Keratinocyte (primary cell): ENCODE measurements around the gene ITGAX. TPM values are rescaled to one million over a fixed set of nuclear protein-coding genes. Genes with fewer than 3 reads are reported as not detected.

Source experiments
- DNase-seq: peaks from one replicate; pipeline ENCODE4 v3.0.0-alpha.2; 2011; ENCODE audit warnings: low read depth, missing footprints, low spot score
- FAIRE-seq: peaks from 2 replicates; lab custom pipeline; 2011; peaks lifted over from hg19 to GRCh38; lab: Jason Lieb, UNC
- H2AFZ ChIP-seq: 2 replicates; pipeline ENCODE4 v1.6.0; 2012; ENCODE audit warnings: low read length, control low read depth, inconsistent platforms; ENCODE audit not compliant: control insufficient read depth
- H3K27ac ChIP-seq: 2 replicates; pipeline ENCODE4 v1.5.1; 2011; ENCODE audit warnings: low read length; ENCODE audit not compliant: control insufficient read depth, insufficient read depth
- H3K27me3 ChIP-seq: 3 replicates; pipeline ENCODE4 v1.6.0; 2011; ENCODE audit warnings: low read length; ENCODE audit not compliant: control insufficient read depth, insufficient read depth; ENCODE audit errors: extremely low read depth
- H3K36me3 ChIP-seq, 2 experiments: 2 replicates in 1 of 2; 3 replicates in 1 of 2; pipeline ENCODE4 v1.5.1; 2011; ENCODE audit warnings: low read length in 2 of 2, mild to moderate bottlenecking in 1 of 2; ENCODE audit not compliant: control insufficient read depth in 2 of 2, insufficient read depth in 2 of 2; ENCODE audit errors: extremely low read depth in 1 of 2
- H3K4me1 ChIP-seq: 3 replicates; pipeline ENCODE4 v1.5.1; 2011; ENCODE audit warnings: low read length; ENCODE audit not compliant: control insufficient read depth, insufficient read depth; ENCODE audit errors: extremely low read depth
- H3K4me2 ChIP-seq: 3 replicates; pipeline ENCODE4 v1.6.0; 2011; ENCODE audit warnings: low read depth, low read length; ENCODE audit not compliant: control insufficient read depth, insufficient read depth; ENCODE audit errors: extremely low read depth
- H3K4me3 ChIP-seq, 3 experiments: fragments of 200-600 bp in 1 of 3; sonication (generic) in 1 of 3; 2 replicates in 2 of 3; 3 replicates in 1 of 3; pipeline ENCODE4 v1.5.1; 2011 to 2016; ENCODE audit warnings: low read length in 3 of 3, mild to moderate bottlenecking in 3 of 3, control low read depth in 2 of 3, inconsistent platforms in 1 of 3, low read depth in 1 of 3, mixed read lengths in 1 of 3, mixed run types in 1 of 3, moderate library complexity in 1 of 3; ENCODE audit not compliant: control insufficient read depth in 2 of 3, insufficient read depth in 2 of 3; ENCODE audit errors: extremely low read depth in 1 of 3
- H3K79me2 ChIP-seq: 2 replicates; pipeline ENCODE4 v1.6.0; 2012; ENCODE audit warnings: low read length; ENCODE audit not compliant: control insufficient read depth, insufficient read depth
- H3K9ac ChIP-seq: 3 replicates; pipeline ENCODE4 v1.6.0; 2011; ENCODE audit warnings: low read length; ENCODE audit not compliant: control insufficient read depth, insufficient read depth; ENCODE audit errors: extremely low read depth
- H3K9me1 ChIP-seq: 3 replicates; pipeline ENCODE4 v1.6.0; 2011; ENCODE audit warnings: low read length; ENCODE audit not compliant: control insufficient read depth, insufficient read depth; ENCODE audit errors: extremely low read depth
- H3K9me3 ChIP-seq: 2 replicates; pipeline ENCODE4 v1.5.1; 2012; ENCODE audit warnings: low read depth, low read length; ENCODE audit not compliant: control insufficient read depth
- H4K20me1 ChIP-seq: 3 replicates; pipeline ENCODE4 v1.6.0; 2011; ENCODE audit warnings: low read length; ENCODE audit not compliant: control insufficient read depth, insufficient read depth; ENCODE audit errors: extremely low read depth
- CTCF ChIP-seq, 3 experiments: IDR thresholded peaks in 1 of 3; conservative IDR thresholded peaks in 1 of 3; optimal IDR thresholded peaks in 1 of 3; 2 replicates in 2 of 3; 3 replicates in 1 of 3; pipeline versions ENCODE3 to v1.5.1; 2011; ENCODE audit warnings: low read length in 3 of 3, mild to moderate bottlenecking in 3 of 3, moderate library complexity in 2 of 3, control low read depth in 1 of 3, inconsistent platforms in 1 of 3; ENCODE audit not compliant: insufficient read depth in 2 of 3; ENCODE audit errors: extremely low read depth in 1 of 3
- EZH2 ChIP-seq: IDR thresholded peaks from one replicate; pipeline ENCODE4 v1.6.1; 2012; ENCODE audit warnings: inconsistent platforms, mild to moderate bottlenecking, low read length, moderate library complexity
- dilution Hi-C: fragments of 300-500 bp; cut with MboI; formaldehyde crosslinking; loops from one replicate; pipeline ENCODE4 v1.7.0; 2020; ENCODE audit warnings: low sequenced_read_pairs; ENCODE audit not compliant: extremely low pct_ligation_motif_present
- polyA plus RNA-seq, 5 experiments: library from polyadenylated mRNA; depleted of rRNA in 3 of 5; stranded (reverse) in 3 of 5; stranded (forward) in 1 of 5; unstranded in 1 of 5; fragments of >200 nt; gene quantifications; 1 replicate in 1 of 5; 2 replicates in 3 of 5; 3 replicates in 1 of 5; pipeline versions ENCODE4 v1.2.1 to v1.2.3, GENCODE V29; 2011 to 2012; ENCODE audit warnings: missing spikeins in 2 of 5, low read depth in 1 of 5, low replicate concordance in 1 of 5

The ITGAX gene
- polyA plus RNA-seq, 1 donor (not counting 4 experiments of a cell fraction or from before 2014, with no cell fraction given), result 0.04 TPM

DNA sequence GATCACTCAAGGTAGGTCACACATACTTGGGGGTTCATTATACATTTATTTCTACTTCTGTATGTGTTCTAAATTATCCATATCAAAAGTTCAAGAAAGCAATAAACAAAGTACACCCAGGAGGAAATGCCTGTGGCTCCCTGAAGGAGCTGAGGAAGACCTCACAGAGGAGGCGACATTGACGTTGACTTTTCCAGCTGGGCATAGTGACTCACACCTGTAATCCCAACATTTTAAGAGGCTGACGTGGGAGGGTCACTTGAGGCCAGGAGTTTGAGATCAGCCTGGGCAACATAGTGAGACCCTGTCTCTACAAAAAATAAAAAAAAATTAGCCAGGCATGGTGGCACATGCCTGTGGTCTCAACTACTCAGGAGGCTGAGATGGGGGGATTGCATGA lies 54.5 kb downstream of the ITGAX start:
- Histone ChIP-seq H3K9me3 (no peaks in the 10 kb centered on the region), H3K4me3 (no peak overlapping the region), H4K20me1 (no peaks in the 10 kb centered on the region), H3K4me1 (no peaks in the 10 kb centered on the region), H3K9me1 (no peaks in the 10 kb centered on the region), H3K36me3 (no peaks in the 10 kb centered on the region), H3K4me2 (no peak overlapping the region), H3K9ac (no peak overlapping the region), H3K27ac (no peak overlapping the region), H3K27me3 (peaks cover 4% of the 10 kb centered on the region), H2AFZ (no peak overlapping the region), H3K79me2 (no peaks in the 10 kb centered on the region)
- no peak for FAIRE-seq
- TF ChIP-seq EZH2, result no peak
- TF ChIP-seq CTCF (optimal IDR thresholded peaks at IDR 0.05 in 1 of 3, IDR thresholded peaks at IDR 0.05 in 1 of 3, conservative IDR thresholded peaks at IDR 0.05 in 1 of 3; ENCODE audit: extremely low read depth in 1 of 3, insufficient read depth in 2 of 3, low read length in 3 of 3), result no peak
- DNase-seq, result no peak
- dilution Hi-C loops, result no loop called here

DNA sequence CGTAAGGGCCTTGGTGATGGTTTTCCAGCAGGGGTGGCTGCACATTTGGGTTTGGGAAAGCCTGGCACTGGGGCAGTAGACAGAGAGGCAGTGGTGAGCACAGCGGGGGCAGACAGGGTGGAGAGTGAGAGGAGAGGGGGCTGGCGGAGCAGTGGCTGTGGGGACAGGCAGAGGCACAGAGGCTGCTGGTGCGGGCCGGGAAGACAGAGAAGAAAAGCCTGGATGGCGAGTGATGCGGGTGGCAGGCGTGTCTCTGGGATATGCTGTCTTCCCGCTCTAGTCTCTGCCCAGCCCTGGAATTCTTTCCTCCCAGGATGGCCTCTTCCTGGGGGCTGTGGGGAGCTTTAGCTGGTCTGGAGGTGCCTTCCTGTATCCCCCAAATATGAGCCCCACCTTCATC lies 55.1 kb downstream of the ITGAX start:
- H3K4me2 ChIP-seq, result no peak overlapping the region
- H3K36me3 ChIP-seq, result no peaks in the 10 kb centered on the region
- no peak overlapping the region for H2AFZ ChIP-seq
- no peak overlapping the region for H3K9ac ChIP-seq
- no peaks in the 10 kb centered on the region for H3K79me2 ChIP-seq
- DNase-seq, result no peak
- no peaks in the 10 kb centered on the region for H4K20me1 ChIP-seq
- H3K4me1 ChIP-seq, result no peaks in the 10 kb centered on the region
- dilution Hi-C loops, result no loop called here
- H3K9me1 ChIP-seq, result no peaks in the 10 kb centered on the region
- H3K27me3 ChIP-seq, result peaks cover 4% of the 10 kb centered on the region
- FAIRE-seq, result no peak
- no peak overlapping the region for H3K4me3 ChIP-seq
- H3K27ac ChIP-seq, result no peak overlapping the region
- H3K9me3 ChIP-seq, result no peaks in the 10 kb centered on the region
- no peak for TF ChIP-seq CTCF (optimal IDR thresholded peaks at IDR 0.05 in 1 of 3, IDR thresholded peaks at IDR 0.05 in 1 of 3, conservative IDR thresholded peaks at IDR 0.05 in 1 of 3; ENCODE audit: extremely low read depth in 1 of 3, insufficient read depth in 2 of 3, low read length in 3 of 3)
- no peak for TF ChIP-seq EZH2
